GM12874 (cell line): ENCODE results near the gene ERMARD.

Source experiments
- TF ChIP-seq, protein P1 (sequence below): IDR thresholded peaks from 2 replicates; pipeline ENCODE4 v1.5.1; 2011; ENCODE audit warnings: low read depth, mild to moderate bottlenecking, control low read depth, low read length, moderate library complexity; ENCODE audit not compliant: insufficient read depth

Gene ERMARD

DNA sequence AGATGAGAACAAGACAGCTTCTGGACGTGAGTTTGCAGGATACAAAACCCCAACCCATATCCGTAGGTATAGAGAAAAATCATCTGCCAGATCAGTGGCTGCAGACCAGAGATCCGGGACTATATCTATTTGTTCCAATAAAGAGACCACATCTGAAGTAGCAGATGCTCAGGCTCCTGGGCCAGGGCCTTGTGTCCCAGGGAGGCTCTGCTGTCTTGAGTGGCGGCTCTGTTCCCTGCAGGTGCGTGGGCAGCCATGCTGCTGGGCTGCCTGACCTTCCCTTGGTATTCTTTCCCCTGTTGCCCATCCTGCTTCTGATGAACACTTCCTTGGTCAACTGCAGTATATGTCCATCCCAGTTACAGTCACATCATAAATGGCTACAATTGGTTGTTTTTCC is 34.9 kb downstream of the ERMARD start:
- TF ChIP-seq, protein P1, sequence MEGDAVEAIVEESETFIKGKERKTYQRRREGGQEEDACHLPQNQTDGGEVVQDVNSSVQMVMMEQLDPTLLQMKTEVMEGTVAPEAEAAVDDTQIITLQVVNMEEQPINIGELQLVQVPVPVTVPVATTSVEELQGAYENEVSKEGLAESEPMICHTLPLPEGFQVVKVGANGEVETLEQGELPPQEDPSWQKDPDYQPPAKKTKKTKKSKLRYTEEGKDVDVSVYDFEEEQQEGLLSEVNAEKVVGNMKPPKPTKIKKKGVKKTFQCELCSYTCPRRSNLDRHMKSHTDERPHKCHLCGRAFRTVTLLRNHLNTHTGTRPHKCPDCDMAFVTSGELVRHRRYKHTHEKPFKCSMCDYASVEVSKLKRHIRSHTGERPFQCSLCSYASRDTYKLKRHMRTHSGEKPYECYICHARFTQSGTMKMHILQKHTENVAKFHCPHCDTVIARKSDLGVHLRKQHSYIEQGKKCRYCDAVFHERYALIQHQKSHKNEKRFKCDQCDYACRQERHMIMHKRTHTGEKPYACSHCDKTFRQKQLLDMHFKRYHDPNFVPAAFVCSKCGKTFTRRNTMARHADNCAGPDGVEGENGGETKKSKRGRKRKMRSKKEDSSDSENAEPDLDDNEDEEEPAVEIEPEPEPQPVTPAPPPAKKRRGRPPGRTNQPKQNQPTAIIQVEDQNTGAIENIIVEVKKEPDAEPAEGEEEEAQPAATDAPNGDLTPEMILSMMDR = no peak

DNA sequence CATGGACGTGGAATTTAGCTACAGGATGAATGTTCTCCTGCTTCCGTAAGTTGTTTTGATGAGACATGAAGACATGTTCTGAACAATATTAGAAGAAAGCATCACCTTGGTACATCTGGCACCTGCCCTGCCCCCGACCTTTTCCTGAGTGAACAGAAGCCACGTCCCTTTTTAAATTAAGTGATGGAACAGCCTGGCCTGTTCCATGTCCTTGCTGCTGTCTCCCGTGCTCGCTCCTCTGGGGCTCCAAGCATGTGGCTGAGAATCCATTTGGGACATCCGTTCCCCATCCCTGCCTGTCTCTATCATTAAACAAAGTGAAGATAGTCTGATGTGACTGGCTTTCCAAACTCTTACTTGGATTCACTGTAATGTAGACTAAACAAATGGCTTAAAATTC is 36.4 kb downstream of the ERMARD start:
- TF ChIP-seq, protein P1 = no peak

DNA sequence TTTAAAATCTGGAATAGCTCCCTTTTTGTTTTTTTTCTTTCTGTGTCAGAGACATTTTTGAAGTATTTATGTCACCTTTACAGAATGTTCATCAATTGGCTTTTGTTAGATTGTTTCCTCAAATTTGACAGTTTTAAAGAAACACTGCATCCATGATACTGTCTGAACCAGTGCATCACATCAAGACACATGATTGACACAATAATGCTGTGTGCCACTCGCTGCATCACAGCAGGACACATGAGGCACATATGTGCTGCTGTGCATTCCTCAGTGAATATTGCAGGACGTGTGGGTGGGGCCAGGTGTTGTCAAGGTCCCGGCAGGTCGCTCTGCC is 37.4 kb downstream of the ERMARD start:
- TF ChIP-seq, protein P1 = no peak

DNA sequence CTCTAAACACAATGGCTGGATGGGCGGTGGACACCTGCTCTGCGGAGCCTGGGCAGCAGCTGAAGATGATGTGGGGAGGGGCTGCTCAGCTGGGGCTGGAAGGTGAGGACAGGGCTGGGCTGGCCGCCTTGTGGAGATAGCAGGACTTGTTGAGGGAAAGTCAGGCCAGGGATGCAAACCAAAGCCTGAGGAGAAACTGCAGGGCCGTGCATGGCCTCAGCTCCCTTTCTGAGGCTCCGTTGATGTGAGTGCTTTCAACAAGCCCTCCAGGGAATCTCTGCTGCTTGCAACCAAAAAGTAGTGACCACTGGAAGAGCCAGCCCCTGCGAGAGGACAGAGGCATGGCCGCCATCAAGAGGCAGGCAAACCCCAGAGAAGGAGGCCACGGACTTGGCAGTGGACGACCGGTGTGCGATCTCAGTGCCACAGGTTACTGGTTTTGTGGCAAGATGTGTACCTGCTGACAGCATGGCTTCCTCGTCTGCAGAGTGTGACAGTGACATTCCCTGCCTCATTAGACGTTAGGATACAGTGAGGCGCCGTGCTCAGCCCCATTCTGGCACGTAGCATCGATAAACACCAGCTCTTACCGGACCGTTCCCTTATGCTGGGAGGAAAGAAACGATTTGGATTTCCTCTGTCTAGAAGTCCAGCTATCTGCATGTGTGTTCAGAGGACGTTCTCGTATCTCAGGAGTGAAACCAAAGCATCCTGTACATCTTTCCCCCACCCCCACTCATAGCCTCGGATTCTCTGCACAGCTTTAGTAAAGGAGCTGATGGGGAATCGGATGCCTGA is 37.9 kb downstream of the ERMARD start:
- TF ChIP-seq, protein P1 = no peak

DNA sequence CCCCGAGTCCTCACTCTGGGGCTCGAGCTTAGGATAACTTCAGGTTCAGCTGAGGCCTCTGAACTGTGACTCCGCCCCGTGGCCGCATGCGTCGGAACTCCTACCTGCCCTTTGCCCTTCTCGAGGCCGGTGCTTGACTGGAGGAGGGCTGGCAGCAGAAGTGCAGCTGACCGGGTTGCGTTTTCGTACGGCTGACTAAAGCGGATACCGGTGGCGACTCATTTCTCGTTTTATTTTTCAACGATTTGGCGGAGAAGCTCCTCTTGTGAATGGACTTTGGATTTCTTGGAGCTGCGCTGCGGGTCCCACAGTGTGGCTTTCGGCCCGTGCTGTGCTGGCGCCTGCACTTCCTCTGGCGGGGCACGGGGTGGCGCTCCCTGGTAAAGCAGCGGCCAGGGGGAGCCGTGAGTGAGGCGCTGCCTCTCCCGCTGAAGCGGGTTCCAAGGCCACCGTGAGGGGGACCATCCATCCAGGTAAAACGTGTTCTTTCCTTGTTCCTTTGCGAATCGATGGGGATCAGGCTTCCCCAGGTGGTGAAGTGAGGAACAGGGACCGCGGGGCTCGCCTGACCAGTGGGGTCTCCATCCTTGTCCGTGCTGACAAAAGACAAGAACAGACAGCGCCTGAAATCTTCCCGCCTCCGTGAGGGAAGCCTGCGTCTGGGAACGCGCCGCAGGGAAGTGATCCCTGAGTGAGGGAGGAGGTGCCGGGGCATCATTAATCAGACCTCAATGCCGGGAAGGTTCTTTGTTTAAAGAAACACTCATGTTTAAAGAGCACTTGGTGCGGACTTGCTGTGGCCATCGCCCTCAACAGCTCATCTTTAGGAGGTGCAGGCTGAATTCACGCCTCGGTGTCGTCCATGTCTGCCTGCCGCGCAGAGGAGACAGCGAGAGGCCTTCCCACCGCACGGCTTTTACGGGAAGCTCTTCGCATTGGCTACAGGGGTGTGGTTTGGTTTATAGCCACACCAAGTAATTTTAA is 38.8 kb downstream of the ERMARD start:
- TF ChIP-seq, protein P1 = peak; percentile 98

DNA sequence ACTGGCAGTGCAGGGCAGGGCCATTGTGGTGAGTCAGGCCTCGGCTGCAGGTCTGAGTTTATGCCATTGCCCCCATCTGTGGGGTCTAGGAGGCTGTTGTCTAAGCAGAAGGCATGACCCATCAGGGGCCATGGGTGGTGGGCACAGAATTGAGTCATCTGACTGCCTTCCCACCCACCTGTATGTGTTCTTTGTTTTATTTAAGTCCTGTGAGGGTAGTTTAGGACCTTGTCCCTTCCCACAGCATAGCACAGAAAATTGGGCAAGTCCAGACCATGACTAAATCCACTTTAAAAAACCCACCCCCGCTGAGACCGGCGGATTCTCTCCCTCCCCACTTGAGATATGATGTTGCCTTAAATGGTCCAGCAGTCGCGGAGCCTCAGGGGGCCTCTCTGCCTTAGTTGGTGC is 40.3 kb downstream of the ERMARD start:
- TF ChIP-seq, protein P1 = no peak

DNA sequence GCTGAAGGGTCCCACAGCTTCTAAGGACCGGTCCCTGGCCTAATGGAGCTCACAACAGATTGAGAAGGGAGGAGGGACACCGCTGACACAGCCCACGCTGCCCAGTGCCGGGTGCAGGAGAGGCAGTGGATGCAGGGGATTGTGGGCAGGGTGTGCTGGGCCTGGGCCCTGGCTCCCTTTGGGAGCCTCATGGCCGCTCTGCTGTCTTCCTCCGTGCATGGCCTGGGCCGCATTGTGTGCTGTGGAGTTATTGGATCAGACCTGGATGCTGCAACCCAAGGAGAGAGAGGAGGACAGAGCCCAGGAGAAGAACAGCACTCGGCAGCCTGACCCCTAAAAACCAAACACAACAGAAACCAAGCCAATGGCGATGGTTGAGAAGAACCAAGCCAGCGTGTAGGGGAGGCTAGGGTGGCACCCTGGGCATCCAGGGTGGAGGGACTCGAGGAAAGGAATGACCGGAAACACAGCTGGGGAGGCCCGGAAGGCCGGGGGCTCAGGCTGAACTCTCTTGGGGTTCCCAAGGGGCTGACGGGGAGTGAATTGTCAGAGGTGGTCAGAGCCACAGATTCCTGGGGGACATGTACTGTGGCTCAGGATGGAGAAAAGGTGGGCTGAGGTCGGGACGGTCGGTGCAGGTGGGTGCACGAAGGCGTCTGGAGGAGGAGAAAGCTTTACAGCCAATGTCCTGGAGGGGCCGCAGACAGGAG is 41.0 kb downstream of the ERMARD start:
- TF ChIP-seq, protein P1 = no peak
